GM21825 (cell line): Measurements from ENCODE around the gene SKAP1.

Source experiments
- ATAC-seq: cut with Tn5 transposase; IDR thresholded peaks from one replicate; pipeline ENCODE4 v1.9.1; 2021; ENCODE audit warnings: mild to moderate bottlenecking, moderate library complexity; ENCODE audit not compliant: unreplicated experiment

The SKAP1 gene

DNA sequence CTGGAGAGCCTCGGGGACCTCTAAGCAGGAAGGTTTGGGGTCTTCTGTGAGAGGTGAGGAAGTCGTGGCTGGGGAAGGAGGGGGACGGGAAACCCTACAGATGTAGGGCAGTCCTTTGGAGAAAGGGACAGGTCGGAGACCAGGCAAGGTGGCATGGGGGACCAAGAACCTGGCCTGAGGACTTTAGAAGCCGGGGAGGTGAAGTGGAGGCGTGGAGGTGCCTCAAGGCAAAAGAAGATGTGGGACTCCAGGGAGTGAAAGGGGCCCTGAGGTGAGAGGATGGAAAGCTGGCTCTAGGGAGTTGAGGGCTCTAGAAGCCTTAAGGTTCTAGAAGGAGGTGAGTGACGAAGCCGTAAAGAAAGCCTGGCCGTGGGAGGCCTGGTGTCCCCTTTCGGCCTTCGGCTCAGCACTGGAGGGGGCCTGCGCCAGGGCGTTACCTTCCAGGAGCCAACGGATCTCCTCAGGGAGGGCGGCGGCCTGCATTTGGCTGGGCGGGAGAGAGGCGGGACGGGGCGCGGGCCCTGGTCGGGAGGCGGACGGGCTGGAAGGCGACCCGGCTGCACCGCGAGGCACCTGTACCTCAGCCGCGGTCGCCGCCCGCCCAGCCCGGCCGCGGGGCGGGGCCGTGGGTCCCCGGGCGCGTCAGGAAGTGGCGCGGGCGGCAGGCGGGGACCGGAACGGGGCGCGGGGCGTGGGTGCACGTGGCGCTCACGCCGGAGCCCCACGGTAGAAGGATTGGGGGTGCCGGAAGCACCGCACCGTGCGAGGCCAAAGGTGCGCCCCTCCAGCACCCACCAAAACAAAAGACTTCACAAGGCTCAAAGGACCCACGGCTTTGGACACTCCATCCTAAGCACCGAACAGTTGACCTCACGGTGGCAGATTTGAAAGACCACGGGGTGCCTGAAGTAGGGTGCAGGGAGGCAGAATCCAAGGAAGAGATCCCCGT, at the start of gene SKAP1:
SKAP1 (minus strand) TSS at position 577 of the 949 bp plus-strand sequence.
- ATAC-seq = peak; percentile 48

DNA sequence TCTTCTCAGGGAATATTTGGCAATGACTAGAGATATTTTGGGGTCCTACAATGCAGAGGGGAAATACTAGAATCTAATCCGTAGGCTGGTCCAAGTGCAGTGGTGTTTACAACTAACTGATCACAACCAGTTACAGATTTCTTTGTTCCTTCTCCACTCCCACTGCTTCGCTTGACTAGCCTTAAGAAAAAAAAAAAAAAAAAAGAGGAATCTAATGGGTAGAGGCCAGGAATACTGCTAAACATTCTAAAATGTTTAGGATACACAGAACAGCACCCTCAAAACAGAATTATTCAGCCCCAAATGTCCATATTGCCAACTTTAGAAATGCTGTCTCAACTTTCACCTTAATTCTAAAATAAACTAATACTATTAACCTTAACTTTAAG, 49.0 kb upstream of the SKAP1 start:
- ATAC-seq = no peak

- ATAC-seq = peak; percentile 74
These were observed 48.4 kb upstream of the SKAP1 start for GRCh38 chr17:48478224-48479013.

- ATAC-seq = no peak
These were observed 47.2 kb upstream of the SKAP1 start for GRCh38 chr17:48477221-48477620.

DNA sequence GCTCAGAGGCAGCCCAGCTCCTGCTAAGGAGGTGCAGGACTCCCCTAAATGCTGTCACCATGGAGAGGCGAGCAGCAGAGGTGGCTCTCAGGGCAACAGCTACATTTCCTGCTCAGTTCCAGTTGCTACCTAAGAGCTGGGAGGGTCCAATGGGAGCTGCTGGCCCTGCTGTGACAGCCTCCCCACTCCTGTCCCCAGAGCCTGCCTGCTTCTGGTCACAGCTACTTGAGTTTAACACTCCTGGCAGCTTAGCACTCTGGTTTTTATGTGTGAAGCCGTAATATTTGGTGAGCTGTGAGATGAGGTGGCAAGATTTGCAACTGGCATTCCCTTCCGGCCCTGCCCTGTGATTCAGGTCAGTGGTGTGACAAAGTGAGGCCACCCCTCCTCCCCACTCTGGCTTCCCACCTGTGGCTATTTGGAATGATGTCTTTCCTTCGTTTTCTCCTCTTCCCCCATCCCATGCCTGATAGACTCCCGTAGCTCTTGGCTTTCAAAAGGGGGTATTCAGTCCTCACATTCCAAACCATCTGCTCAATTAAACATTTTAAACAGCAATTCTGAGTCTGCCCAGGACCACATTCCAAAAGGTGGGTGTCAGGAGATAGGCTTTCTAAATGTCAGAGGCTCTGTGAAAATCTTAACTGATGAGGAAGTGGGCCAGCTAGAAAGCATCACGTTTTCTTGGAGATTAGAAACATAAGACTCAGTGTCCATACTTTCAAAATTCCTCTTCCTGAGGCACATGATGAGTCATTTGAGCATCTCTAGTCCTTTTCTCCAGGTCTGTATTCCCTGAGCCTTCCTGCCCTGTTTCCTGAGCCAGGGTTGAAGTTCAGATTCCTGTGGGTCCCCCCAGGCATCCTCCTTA, 42.6 kb upstream of the SKAP1 start:
- no peak for ATAC-seq

DNA sequence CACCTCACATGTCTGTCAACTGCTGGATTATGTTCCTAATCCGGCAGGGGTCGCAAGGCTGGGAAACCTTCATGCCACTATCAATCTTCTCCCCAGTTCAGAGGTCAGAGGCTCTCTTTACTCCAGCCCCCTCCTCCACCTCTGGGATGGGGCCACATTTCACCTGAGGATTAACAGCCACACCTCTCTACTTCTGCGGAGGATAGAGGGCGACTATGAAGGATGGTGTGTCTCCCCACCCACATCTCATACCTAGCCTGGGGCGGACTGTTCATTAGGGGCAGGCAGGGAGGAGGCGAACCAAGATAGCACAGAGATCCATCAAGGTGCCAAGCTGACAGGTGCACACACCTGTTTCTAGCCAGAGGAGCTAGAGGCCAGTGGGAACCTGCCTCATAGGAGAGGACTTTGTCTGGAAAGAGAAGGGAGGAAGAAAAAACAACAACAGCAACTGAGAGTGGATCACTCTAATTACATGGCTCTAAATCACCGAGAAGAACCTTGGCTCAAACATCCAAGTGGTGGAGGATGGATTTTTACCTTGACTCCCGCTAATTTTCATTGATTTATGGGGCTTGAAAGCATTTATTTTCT, 41.9 kb upstream of the SKAP1 start:
- no peak for ATAC-seq

GRCh38 chr17:48470388-48471034, 40.5 kb upstream of the SKAP1 start:
- no peak for ATAC-seq

DNA sequence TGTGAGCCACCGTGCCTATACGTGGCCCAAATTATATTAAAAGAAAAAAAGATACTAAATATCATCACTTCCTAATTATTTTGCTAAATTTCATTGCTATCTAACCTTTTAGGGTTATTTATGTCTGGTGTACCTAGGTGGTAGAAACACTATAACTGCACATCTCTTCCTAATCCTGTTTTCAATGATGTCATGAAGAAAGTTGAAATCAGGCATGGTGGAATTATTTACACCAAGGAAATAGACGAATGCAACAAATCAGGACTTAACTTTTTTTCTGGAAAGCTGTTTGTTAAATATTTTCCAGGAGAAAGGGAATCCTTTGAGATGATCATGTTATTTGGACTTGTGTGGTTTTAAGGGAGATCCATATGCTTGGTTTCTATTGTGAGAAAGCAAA, 39.2 kb upstream of the SKAP1 start:
- no peak for ATAC-seq

DNA sequence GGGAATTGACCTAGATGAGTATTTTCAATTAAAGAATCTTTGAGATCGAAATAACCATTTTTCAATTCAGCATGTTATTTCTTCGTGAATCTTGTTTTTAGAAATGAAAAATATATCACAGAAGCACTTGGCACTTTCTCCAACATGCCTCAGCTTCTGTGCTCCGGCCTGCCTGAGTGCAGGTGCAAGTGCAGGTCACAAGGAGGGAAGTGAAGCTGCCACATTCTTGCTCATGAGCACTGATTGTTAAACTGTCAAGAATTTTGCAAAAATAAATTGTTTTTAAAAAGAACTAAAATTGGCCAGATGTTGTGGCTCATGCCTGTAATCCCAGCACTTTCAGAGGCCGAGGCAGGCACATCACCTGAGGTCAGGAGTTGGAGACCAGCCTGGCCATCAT, 38.3 kb upstream of the SKAP1 start:
- ATAC-seq = no peak

- ATAC-seq = no peak
These were observed 35.9 kb upstream of the SKAP1 start for GRCh38 chr17:48465884-48466283.

GRCh38 chr17:48463526-48463925, 33.5 kb upstream of the SKAP1 start:
- no peak for ATAC-seq

DNA sequence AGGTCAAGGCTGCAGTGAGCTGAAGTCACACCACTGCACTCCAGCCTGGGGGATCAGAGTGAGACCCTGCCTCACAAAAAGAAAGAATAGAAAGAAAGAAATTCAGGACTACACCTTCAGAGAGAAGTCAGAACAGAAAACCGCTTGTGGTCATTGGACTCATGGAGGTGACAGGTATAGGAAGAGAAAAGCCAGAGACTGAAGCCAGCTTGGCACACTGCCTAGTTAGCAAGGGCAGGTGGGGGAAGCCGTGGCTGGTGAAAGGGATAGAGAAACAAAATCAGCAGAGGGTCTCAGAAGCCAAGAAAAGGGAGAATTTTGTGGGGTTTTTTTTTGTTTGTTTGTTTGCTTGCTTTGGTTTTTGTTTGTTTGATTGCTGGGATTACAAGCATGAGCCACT, 32.9 kb upstream of the SKAP1 start:
- ATAC-seq = no peak

DNA sequence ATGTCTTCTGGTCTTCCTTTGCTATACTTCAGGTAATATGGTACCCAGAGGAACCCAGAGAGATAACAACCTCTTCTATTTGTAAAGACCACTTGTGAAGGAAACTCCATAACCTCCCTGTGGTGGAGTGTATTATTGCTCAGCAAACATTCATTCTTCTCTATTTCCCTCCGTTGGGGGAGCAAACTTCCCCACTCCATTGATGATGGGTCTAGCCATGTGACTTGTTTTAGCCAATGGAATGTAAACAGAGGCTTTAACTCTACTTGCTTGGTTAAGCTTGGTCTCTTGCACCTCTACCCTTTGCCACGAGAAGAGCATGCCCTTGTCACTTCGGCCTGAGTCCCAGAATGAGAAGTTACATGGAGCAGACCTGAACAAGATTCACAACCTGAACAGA, 30.0 kb upstream of the SKAP1 start:
- no peak for ATAC-seq

DNA sequence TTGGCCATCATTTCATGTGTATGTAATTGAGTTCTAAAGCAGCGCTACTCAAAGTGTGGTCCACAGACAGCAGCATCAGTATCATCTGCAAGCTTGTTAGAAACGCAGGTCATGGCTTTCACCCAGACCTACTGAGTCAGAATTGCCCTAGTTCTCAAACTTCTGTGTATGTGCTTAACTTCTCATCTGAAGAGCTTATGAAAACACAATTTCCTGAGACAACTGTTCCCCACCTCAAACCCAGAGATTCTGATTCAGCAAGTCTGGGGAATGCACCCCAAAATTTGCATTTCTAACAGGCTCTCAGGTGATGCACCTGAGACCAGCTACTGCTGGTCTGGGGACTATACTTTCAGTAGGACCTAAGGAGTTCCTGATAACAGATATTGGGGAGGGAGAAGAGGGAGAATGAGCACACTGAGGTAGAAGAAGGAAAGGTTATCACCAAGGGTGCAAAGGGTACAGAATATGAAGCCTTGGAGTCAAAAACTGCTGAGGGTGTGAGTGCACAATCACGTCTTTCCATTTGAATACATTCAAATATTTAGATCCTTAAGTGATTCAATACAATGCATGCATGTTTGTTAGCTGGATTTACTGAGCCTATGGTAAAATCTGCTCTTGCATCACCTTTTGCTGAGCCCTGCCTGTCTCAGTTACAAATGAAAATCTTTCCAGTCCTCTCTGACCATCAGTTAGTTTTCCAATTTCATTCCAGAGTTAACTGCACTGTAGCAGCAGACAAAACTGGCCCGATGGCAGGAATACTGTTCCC, 29.2 kb upstream of the SKAP1 start:
- no peak for ATAC-seq

DNA sequence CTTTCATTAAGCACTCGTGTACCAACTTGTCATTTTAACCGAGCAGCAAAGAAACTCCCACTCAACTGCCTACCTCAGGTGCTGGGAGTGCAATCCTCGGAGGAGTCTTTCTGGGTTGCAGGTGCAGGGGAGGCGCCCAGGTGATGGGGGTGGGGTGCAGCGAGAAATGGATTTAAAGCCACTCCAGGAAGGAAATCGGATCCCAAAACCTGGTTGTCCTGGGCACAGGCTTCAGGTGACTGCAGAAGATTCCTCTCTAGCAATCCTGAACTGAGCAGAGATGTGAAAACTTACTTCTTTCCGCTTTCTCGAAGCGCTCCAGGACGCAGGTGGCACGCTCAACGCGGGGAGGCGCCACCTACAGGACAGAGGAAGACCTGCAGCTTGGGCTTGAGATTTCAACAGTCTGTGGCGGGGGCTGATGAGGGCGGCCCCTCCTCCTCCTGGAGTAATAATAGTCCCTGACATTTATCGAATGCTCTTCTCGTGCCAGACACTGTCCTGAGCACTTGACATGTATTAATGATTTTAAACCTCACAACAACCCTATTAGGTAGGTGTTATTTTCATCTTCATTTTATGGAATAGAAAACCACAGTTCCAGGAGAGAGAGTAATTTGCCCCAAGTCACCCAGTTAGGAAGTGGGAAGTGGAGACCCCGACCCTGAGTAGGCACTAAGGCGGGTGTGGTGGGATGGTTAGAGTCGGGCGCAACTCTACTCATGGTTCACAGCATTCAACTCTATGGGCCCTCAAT, 27.2 kb upstream of the SKAP1 start:
- no peak for ATAC-seq

GRCh38 chr17:48456589-48456988, 26.6 kb upstream of the SKAP1 start:
- ATAC-seq = no peak

DNA sequence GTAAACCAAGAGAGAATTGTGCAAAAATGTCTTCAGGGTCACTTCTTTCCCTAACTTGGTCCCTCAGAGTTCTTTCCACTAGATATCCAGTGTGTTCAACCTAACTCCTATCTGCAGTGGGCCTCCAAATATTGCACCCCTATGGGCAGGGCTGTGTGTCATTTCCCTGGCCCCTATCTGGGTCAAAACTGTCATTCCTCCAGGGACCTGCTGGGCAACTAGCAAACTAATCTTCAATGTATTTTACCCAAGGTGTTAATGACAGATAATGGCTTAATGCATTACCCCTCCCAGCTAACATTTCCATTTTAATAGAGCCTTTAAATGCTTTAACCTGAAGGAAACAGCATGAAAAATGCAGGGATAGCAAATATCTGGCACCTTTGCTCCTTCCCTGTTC, 25.8 kb upstream of the SKAP1 start:
- no peak for ATAC-seq

DNA sequence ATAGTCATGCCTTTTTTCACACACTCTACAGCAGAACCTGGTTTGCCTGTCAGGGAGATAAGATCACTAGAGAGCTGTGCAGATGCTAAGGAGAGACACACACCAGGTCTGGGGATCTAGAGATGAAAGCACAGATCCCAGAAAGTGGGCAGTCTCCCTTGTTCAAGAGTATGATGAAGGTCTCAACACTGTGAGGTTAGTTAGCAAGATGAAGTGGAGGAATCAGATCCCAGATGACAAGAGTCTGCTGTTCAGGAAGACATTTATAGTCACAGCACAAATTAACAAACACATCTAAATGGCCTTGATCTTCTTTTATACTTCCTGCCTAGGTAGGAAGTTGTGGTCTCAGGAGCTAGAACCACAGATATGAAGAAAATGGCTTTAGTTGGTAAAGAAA, 23.4 kb upstream of the SKAP1 start:
- no peak for ATAC-seq

DNA sequence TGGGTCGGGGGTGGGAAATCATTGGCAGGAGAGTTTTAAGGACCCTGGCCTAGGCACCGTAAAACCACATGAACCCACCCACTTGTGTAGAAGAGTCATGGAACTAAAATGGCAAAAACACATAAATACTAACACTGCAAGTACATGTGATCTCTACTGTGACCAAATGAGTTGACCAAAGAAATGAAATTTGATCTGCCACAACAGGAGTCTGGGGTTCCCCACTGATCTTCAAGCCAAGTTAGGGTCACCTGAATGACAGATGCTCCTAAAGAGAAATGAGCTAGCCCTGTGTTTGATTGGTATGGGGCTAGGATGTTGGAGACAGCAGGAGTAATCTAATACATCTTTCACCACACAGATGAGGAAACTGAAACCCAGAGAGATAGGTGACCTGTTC, 21.5 kb upstream of the SKAP1 start:
- no peak for ATAC-seq
